Stimulated activated naive B cell treated with anti-CD40 and anti-IgM and Interleukin-4, amounts not matched to agents 10 μg/mL and 1 μg/mL and 100 μg/mL, for 72 hours (primary cell): ENCODE data around the gene SLC30A10.
A peak's percentile ranks its signal among the peaks of the same experiment; 100 is the strongest.
"Not testable (repeated sequence)": the region's sequence is repeated elsewhere in the genome, so short reads cannot be mapped to it uniquely, and the experiment has no call there.

Experiments
- ATAC-seq, 2 donors: fragments of 150-1000 bp; cut with Tn5 transposase; replicated peaks; 2 replicates each; pipeline ENCODE4 v1.10.0; 2021; ENCODE audit warnings: moderate library complexity in 1 of 2
- DNase-seq: peaks from one replicate; pipeline ENCODE4 v3.0.0; 2021
- H3K27ac Mint-ChIP-seq: one replicate; pipeline ENCODE4 v1.8.0; 2022; ENCODE audit warnings: mild to moderate bottlenecking, mixed read lengths
- H3K27me3 Mint-ChIP-seq, 2 donors: one replicate each; pipeline ENCODE4 v1.8.0; 2022; ENCODE audit warnings: mixed read lengths in 2 of 2
- H3K36me3 Mint-ChIP-seq, 2 donors: one replicate each; pipeline ENCODE4 v1.8.0; 2022; ENCODE audit warnings: mixed read lengths in 2 of 2, mild to moderate bottlenecking in 1 of 2
- H3K4me1 Mint-ChIP-seq, 2 donors: one replicate each; pipeline ENCODE4 v1.8.0; 2022; ENCODE audit warnings: mixed read lengths in 2 of 2, mild to moderate bottlenecking in 1 of 2
- H3K4me3 Mint-ChIP-seq, 2 donors: one replicate each; pipeline ENCODE4 v1.8.0; 2022; ENCODE audit warnings: mild to moderate bottlenecking in 2 of 2, mixed read lengths in 2 of 2, moderate library complexity in 1 of 2
- H3K9me3 Mint-ChIP-seq, 2 donors: one replicate each; pipeline ENCODE4 v1.8.0; 2022; ENCODE audit warnings: mixed read lengths in 2 of 2, mild to moderate bottlenecking in 1 of 2

Gene SLC30A10

DNA sequence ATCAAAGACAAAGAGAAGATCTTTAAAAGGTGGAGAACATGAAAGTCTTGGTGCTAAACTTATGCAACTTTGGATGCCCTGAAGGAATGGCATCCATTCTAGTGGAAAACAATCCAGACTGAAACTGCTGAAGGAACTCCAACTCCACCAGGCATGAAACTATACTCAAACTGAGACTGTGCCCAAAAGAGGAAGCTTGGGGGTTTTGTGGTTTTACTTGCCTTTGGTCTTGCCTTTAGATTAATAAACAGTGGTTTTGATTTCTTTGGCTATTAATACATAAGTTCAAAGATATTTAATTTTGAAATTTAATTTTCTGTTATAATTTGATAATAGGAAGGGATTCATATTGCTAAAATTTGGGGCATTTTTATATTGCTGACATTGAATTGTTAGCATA is 17.4 kb upstream of the SLC30A10 start:
- DNase-seq (peak; percentile 14), ATAC-seq (peak; percentile 69 to 90)
- H3K9me3 Mint-ChIP-seq = peaks cover 5 to 8% of the 10 kb centered on the region in 2 donors
- no peak overlapping the region for H3K27ac Mint-ChIP-seq
- peaks cover 4% of the 10 kb centered on the region in 2 donors for H3K36me3 Mint-ChIP-seq
- H3K27me3 Mint-ChIP-seq = peaks cover 31 to 32% of the 10 kb centered on the region in 2 donors
- no peaks in the 10 kb centered on the region for H3K4me1 Mint-ChIP-seq
- H3K4me3 Mint-ChIP-seq = no peak overlapping the region

DNA sequence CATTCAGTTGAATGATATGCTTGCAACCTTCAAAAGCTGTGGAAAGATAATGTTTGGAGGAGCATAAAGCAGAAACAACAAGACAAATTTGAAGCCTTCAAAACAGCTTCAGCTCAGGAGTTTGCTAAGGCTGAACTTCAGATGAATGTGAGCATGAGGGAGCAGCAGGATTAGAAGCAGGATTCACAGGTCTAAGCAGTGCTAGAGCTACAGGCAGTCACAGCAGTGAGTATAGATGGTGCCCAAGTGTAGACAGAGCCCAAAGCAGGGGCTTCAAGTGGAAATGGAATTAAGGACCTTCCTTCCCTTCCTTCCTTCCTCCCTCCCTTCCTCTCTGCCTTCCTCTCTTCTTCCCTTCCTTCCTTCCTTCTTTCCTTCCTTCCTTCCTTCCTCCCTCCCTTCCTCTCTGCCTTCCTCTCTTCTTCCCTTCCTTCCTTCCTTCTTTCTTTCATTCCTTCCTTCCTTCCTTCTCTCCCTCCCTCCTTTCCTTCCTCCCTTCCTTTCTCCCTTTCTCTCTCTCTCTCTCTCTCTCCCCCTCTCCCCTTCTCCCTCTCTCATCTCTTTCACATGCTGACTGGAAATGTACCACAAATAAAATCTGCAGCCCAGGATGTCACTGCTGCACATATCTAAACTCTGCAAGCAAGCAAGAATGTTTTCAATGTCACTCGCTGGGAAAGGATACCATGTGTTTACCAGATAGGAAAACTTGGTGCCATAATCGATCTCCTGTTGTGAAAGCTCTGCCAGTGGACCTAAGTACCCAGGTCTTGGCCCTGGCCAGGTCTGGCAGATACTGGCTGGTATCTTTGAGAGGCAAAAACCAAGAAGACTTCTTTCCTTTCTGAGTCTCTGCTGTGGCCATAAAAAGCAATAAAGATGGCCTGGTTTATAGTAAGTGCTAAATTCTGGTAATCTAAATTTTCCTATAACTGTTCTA is 13.1 kb upstream of the SLC30A10 start:
- Mint-ChIP-seq H3K36me3 (peaks cover 4% of the 10 kb centered on the region in 2 donors), H3K27ac (no peak overlapping the region), H3K9me3 (peaks cover 5 to 8% of the 10 kb centered on the region in 2 donors), H3K4me3 (no peak overlapping the region), H3K4me1 (no peaks in the 10 kb centered on the region), H3K27me3 (peaks cover 48 to 59% of the 10 kb centered on the region in 2 donors)
- DNase-seq (no peak), ATAC-seq (no peak)

DNA sequence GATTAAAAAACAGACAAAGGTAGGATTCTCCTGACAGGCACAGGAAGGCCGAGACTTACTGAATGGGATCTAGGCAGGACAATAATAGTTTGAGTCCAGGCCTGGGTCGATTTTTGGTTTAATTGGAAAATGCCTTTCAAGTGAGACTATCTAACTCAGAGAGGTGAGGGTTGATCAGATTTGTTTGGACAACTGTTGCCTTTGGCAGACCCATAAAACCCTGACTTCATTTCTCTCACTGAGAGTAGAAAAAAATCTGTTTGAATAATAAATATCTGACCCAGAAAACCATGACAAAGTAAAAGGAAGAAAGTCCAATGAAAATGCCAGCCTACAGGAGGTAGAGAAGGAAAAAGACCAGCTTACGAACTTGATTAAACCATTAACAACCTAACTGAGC is 12.3 kb upstream of the SLC30A10 start:
- Mint-ChIP-seq H3K27me3 (peaks cover 50 to 58% of the 10 kb centered on the region in 2 donors), H3K4me1 (no peaks in the 10 kb centered on the region), H3K9me3 (peaks cover 5 to 8% of the 10 kb centered on the region in 2 donors), H3K4me3 (no peak overlapping the region), H3K36me3 (peaks cover 4% of the 10 kb centered on the region in 2 donors), H3K27ac (no peak overlapping the region)
- DNase-seq (no peak), ATAC-seq (no peak)

DNA sequence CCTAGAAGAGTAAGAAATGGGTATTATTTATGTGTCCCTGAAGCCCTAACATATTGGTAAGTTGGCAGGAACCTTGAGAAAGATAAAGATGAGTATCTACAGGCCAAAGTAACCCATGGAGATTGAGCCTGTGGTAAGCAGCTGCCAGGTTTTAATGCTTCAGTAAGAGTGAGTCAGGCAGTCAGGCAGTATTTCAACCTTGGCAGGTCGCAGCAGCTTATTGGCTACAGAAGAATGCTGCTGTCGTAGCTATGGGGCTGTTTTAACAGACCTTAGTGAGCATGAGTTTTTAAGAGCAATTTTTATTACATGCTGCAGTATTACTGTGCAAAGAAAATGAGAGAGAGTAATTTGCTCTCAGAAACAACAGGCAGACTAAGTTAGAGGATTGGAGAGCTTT is 10.3 kb upstream of the SLC30A10 start:
- Mint-ChIP-seq H3K27me3 (peaks cover 49 to 58% of the 10 kb centered on the region in 2 donors), H3K36me3 (peaks cover 4% of the 10 kb centered on the region in 2 donors), H3K9me3 (peaks cover 2 to 4% of the 10 kb centered on the region in 2 donors), H3K4me1 (no peaks in the 10 kb centered on the region), H3K27ac (no peak overlapping the region), H3K4me3 (no peak overlapping the region)
- DNase-seq (no peak), ATAC-seq (no peak)

DNA sequence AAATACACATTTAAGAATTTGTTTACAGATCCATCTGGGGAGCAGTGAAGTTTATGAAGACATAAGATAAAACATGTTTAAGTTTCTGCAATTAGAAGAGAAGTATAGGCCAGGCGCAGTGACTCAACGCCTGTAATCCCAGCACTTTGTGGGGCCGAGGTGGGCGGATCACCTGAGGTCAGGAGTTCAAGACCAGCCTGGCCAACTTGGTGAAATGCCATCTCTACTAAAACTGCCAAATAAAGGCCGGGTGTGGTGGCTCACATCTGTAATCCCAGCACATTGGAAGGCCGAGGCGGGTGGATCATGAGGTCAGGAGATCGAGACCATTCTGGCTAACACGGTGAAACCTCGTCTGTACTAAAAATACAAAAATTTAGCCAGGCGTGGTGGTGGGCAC is 5.4 kb upstream of the SLC30A10 start:
- not testable (repeated sequence) for H3K4me1 Mint-ChIP-seq, ATAC-seq, H3K36me3 Mint-ChIP-seq, DNase-seq, H3K9me3 Mint-ChIP-seq, H3K4me3 Mint-ChIP-seq, H3K27ac Mint-ChIP-seq
- H3K27me3 Mint-ChIP-seq = peaks cover 35 to 47% of the 10 kb centered on the region in 2 donors

DNA sequence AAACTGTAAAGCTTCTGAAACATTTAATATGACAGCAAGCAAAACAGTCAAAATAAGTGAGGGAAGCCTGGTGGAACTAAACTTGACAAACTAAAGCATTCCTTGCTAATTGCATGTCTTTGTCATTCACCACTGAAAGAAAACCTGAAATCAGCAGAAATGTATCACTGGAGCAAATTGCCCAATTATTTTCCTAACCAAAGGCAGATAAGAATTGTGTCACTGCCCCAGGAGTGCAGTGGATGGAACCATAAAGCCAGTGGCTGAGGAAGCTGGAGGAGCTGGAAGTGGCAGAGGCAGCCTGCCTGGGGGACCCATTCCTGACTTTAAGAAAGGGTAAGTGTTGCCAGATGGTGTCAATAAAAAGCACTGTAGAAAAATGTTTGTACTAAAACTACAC is 2.7 kb upstream of the SLC30A10 start:
- Mint-ChIP-seq H3K27ac (no peak overlapping the region), H3K36me3 (peaks cover 0 to 4% of the 10 kb centered on the region in 2 donors), H3K27me3 (peaks cover 42 to 52% of the 10 kb centered on the region in 2 donors), H3K4me3 (no peak overlapping the region), H3K4me1 (peaks cover 12 to 19% of the 10 kb centered on the region in 2 donors), H3K9me3 (no peaks in the 10 kb centered on the region)
- no peak for ATAC-seq
- no peak for DNase-seq

DNA sequence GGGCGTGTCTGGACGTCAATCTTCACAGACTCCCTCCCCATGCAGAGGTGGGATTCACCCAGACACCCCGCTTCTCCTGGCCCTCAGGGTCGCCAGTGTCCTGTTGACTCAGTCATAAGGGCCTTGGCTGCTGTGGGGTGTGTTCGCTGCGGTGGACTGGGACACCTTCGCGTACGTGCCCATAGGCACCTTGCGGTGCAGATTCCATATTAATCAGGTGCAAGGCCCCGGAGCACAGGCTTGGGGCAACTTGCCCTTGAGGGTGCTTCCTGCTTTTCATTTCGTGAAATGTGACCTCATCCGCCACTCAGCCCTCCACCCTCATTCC is 398 bp upstream of the SLC30A10 start:
- DNase-seq (no peak), ATAC-seq (no peak)
- Mint-ChIP-seq H3K36me3 (peaks cover 0 to 4% of the 10 kb centered on the region in 2 donors), H3K9me3 (no peaks in the 10 kb centered on the region), H3K4me3 (peak overlapping the region; percentile 70 to 75), H3K27me3 (peaks cover 43 to 66% of the 10 kb centered on the region in 2 donors), H3K27ac (no peak overlapping the region), H3K4me1 (peaks cover 12 to 19% of the 10 kb centered on the region in 2 donors)

DNA sequence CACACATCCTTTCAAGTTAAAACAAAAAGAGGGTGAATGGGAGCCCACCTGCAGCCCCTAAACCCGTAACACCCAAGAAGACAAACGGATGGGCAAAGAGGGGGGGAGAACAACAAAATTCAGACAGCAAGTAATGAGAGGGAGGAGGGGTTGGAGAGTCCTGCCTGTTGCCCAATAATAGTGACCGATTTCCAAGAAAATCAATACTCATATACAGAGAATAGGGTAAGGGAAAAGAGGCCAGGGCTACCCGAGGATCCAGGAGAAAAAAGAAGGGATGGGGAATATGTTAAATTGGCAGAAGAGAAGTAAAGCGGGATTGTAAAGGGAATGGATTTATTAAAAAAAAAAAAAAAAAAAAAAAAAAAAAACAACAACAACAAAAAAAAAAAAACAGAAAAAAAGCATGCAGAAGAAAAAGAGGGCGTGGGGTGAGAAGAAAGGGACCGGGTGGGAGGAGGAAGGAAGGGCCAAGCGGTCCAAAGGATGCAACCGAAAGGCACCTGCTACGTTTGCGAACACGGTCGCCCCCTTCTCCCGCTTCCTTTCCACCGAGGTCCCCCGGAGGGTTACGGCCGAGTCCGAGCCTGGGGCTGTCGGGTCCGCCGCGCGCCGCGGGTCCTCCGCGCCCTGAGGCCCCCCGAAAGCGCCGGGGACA is 930 bp downstream of the SLC30A10 start:
- H3K4me1 Mint-ChIP-seq = peaks cover 12 to 19% of the 10 kb centered on the region in 2 donors
- no peak for DNase-seq
- peaks cover 0 to 4% of the 10 kb centered on the region in 2 donors for H3K36me3 Mint-ChIP-seq
- no peaks in the 10 kb centered on the region for H3K9me3 Mint-ChIP-seq
- H3K27ac Mint-ChIP-seq = no peak overlapping the region
- peak; percentile 11 to 25 for ATAC-seq
- H3K4me3 Mint-ChIP-seq = peak overlapping the region; percentile 83
- H3K27me3 Mint-ChIP-seq = peaks cover 41 to 73% of the 10 kb centered on the region in 2 donors

DNA sequence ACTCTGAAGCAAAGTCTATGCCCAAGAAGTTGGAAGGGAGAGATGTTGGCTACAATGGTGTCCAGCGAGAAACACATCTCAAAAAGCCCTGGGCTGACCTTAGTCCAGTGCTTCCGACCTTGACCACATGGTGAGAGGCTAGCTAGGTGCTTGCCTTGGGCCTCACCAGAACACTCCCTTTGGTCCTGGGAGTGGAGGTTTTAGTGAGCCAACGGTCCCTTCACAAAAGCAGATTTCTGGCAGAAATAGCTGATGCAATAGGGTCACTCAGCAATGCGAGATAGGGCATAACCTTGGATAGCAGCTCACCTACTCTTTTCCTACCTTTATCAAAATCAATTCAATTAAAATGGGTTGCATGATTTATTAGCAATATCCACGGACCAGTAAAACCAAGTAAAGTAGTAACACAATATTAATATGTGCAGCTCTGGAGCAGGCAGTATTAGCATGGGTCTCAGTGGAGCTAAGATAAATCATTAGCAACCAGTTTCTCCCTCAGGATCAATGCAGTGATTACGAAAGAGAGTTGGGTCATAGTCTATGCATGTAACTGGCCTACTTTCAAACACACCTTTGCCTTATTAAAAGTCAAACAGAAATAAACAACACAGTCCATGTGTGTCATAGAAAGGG is 1.9 kb downstream of the SLC30A10 start:
- no peaks in the 10 kb centered on the region for H3K9me3 Mint-ChIP-seq

DNA sequence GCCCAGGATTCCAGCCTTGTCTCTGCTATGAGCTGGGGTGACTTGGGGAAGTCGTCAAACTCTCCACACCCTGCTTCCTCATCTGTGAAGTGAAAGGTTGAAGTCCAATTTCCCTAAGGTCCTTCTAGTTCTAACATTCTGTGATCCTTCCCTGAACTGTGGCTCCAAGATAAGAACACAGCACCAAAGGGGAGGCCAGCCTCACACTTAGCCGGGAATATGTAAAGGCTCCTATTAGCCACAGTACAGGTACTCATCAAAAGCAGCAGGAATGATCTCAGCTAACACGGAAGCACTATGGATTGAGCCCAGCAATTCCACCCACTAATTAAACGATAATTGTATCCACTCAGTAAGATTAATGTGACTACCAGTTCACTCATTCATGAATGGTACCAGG is 4.0 kb downstream of the SLC30A10 start:
- ATAC-seq = no peak
- no peak overlapping the region for H3K27ac Mint-ChIP-seq
- no peak overlapping the region for H3K4me3 Mint-ChIP-seq
- H3K4me1 Mint-ChIP-seq = peaks cover 12 to 19% of the 10 kb centered on the region in 2 donors
- H3K27me3 Mint-ChIP-seq = peaks cover 34 to 63% of the 10 kb centered on the region in 2 donors
- DNase-seq = no peak
- peaks cover 0 to 4% of the 10 kb centered on the region in 2 donors for H3K36me3 Mint-ChIP-seq
- no peaks in the 10 kb centered on the region for H3K9me3 Mint-ChIP-seq

More for the DNA sequence above, 1.9 kb downstream of the SLC30A10 start:
- peaks cover 12 to 19% of the 10 kb centered on the region in 2 donors for H3K4me1 Mint-ChIP-seq
- H3K27me3 Mint-ChIP-seq = peaks cover 44 to 75% of the 10 kb centered on the region in 2 donors
- DNase-seq (no peak), ATAC-seq (no peak)
- peaks cover 0 to 4% of the 10 kb centered on the region in 2 donors for H3K36me3 Mint-ChIP-seq
- no peak overlapping the region for H3K27ac Mint-ChIP-seq
- H3K4me3 Mint-ChIP-seq = no peak overlapping the region

DNA sequence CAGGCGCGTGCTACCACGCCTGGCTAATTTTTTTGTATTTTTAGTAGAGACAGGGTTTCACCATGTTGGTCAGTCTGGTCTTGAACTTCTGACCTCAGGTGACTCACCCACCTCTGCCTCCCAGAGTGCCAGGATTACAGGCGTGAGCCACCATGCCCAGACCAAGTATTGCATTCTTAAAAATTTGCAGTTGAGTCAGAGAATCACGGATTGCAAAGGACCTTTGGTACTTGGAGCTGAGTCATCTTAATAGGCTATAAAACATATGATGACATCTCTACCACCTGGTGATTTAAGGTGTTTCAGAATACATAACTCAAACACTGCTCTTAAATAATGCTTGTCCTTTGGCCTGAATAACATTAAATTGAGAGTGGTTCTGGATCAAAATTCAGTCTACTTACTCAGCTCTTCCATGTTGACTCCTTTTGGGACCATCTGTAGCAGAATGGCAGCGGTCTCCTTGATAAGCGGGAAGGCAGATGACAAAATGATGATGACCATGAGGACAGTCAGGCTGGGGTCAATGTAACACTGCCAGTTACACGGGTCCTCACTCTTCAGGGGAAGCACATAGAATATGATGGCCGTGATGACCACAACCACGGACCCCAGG is 10.4 kb downstream of the SLC30A10 start:
- H3K4me1 Mint-ChIP-seq = no peaks in the 10 kb centered on the region
- ATAC-seq (no peak), DNase-seq (no peak)
- no peak overlapping the region for H3K4me3 Mint-ChIP-seq
- H3K27me3 Mint-ChIP-seq = peaks cover 8 to 12% of the 10 kb centered on the region in 2 donors
- H3K27ac Mint-ChIP-seq = no peak overlapping the region
- no peaks in the 10 kb centered on the region for H3K9me3 Mint-ChIP-seq
- no peaks in the 10 kb centered on the region for H3K36me3 Mint-ChIP-seq

DNA sequence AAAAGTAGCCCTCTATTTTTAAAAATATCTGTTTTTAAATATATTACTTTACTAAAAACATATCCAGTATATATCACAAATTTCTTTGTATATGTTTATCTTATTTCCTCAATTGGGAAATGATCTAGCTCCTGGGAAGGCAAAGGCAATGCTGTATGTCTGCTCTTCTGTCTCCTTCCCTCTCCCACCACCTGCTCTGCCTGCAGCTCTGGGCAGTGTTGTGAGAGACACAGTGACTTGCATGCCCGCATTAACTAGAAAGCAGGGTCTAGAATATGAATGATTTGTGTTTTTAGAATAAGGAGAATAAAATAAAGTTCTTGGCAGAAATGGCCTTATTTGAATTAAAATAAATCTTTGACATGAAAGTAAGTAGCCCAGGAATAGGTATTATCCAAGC is 11.1 kb downstream of the SLC30A10 start:
- Mint-ChIP-seq H3K27me3 (peaks cover 1 to 7% of the 10 kb centered on the region in 2 donors), H3K36me3 (no peaks in the 10 kb centered on the region), H3K4me1 (no peaks in the 10 kb centered on the region), H3K4me3 (no peak overlapping the region), H3K9me3 (no peaks in the 10 kb centered on the region), H3K27ac (no peak overlapping the region)
- ATAC-seq (no peak), DNase-seq (no peak)

DNA sequence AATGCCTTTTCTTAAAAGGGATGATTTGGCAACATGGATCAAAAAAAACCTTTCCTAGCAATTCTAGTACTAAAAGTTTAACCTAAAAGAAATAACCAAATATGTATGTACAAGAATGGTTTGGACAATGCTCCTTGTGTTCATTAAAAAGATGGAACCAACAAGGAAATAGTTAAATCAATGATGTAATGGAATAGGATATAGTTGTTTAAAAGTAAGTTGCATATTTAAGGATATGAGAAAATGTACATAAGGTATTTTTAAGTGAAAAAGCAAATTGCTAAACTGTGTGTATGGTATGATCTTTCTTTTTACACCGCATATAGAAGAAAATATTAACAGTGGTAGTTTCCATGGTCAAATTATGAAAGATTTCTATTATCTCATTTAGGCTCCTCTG is 12.1 kb downstream of the SLC30A10 start:
- no peaks in the 10 kb centered on the region for H3K9me3 Mint-ChIP-seq
- no peaks in the 10 kb centered on the region for H3K36me3 Mint-ChIP-seq
- no peaks in the 10 kb centered on the region for H3K4me1 Mint-ChIP-seq
- H3K4me3 Mint-ChIP-seq = no peak overlapping the region
- peaks cover 0 to 5% of the 10 kb centered on the region in 2 donors for H3K27me3 Mint-ChIP-seq
- DNase-seq (no peak), ATAC-seq (no peak)
- no peak overlapping the region for H3K27ac Mint-ChIP-seq
